Right renal pelvis (tissue), 4 donors: Measurements from ENCODE around the gene SLC9A9. TPM values are rescaled to one million over a fixed set of nuclear protein-coding genes. Genes with fewer than 3 reads are reported as not detected.

ENCODE experiments used
- DNase-seq, 4 donors: peaks; one replicate each; pipeline ENCODE4 v3.0.0-alpha.2; 2013; ENCODE audit warnings: low read depth in 4 of 4, low spot score in 3 of 4, missing footprints in 1 of 4
- polyA plus RNA-seq, 4 donors: library from polyadenylated mRNA; unstranded; fragments of 120-200 nt; gene quantifications; one replicate each; pipeline ENCODE4 v1.2.1, GENCODE V29; 2013; ENCODE audit not compliant: insufficient read length in 4 of 4

The SLC9A9 gene
- polyA plus RNA-seq, 4 donors = 4.9 to 8.0 (median 6.0) TPM

DNA sequence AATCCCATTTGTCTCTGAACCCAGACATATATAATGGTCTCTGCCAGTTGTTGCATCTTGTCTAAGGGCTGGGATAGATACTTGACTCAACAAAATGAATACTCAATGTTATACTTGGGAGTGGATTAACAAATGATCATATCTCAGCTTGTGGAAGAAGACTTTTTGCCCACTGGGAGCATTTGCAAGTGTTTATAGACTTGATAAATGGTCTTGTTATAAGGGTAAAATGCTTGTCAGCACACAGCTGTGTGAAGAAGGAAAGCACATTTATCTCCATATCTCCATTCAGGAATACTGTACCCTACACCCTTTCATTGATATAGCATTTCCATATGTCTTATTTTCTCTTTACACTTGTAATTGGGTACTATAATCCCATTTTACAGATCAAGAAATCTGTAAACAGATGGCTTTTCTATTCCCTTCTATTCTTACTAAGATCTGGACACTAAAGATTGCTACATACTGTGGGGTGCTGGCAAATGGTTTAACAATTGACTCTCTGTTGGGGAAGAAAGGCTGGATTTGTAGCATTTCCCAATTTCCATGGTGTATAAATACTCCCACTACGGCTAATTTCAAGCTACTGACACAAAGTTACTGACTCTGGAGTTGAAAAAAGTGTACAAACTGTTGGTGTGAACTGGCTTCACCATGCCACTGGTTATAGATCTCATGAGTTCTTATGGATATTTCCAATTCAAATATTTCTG, 574.1 kb downstream of the SLC9A9 start:
- no peak for DNase-seq

GRCh38 chr3:143271136-143271535, 577.1 kb downstream of the SLC9A9 start:
- no peak for DNase-seq

DNA sequence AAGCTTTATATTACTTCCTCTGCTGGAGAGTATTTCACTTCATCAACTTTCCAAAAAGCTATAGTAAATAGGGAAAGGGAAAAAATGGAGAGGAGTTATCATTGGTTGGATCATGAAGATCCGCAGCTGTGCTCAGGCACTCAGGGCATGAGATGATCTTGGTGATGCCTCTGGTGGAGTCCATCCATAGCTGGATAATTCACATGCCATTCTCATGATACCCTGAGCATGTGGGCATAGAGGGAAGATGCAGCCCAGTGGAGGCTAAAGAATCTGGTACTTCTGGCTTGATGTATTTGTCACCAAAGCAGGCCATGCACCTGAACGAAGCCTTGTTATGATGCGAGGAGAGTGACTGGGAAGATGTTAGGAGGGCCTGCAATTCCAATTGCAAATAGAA, 578.5 kb downstream of the SLC9A9 start:
- no peak for DNase-seq

DNA sequence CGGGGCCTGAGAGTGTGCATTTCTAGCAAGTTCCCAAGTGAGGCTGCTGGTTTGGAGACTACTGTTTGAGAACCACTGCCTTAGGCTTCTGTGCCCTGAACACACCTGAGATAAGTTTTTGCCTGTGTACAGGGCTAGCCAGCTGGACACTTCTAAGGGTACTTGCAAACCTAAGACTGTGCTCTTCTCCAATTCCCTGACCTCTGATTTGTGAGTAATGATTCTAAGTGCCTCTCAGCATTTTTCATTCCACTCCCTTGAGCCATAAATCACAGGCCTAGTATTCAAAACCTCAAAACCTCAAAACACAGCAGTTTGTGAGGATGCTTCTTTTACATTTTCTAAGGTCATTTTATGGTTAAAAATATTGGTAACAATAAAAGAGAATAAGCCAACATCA, 580.3 kb downstream of the SLC9A9 start:
- DNase-seq = no peak

DNA sequence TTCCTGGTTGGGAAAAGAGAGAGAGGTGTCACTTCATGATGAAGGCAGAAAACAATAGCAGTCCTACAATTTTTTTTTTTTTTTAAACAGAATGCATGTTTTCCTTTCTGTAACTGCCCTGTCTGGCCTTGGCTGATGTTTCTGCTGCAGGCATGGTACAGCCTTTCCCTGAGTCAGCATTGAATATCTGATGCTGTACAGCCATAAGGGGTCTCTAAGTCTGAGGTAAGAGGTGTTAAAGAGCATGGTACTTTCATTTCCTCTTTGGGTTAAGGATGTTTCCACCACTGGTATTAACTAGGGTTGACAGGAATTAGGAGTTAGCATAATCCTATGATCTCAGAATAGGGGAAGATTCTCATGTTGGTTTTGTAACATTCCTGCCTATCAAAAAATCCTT, 581.3 kb downstream of the SLC9A9 start:
- no peak for DNase-seq

DNA sequence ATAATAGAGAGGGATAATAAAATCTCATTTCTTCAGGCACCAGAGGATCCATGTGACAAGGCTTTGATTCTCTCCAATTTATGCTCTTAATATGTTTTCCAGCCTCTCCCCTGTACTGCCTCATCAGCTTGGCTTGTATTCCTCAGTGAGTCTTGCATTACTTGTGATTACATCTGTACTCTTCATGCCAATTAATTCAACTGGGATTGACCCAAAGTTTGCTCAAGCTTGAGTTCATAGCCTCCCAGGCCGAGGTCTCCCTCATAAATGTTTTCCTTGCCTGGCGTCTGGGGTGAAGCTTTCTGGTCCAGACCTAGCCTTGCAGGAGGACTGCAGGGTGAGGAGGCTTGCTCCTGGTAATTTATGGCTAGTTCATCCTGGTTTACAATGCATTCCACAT, 581.8 kb downstream of the SLC9A9 start:
- no peak for DNase-seq

DNA sequence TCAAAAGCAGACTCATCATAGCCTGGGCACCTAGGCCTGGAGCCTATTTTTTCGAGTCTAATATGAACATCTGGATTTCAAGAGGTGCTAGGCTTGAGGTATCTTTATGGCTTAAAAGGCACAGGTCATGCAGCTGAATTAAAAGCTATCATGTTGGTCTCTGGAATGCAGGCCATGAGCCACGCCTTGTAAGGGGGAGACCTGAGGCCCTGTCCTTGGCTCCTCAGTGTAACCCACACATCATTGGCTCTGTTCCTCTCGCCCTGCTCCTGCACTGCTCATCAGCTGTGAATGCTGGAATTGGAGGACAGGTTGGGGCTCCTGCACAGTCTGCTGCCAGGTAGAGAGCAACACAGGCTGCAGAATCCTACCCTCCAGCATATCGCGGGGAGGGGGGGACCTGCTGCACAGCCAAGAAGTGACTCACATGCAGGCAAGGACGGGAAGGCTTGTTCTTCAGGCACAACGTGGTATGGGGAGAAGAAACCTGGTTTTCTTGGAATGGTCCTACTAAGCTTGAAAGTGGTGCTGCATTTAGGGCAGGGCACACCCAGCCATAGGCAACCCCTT, 582.7 kb downstream of the SLC9A9 start:
- no peak for DNase-seq

GRCh38 chr3:143263852-143264513, 584.3 kb downstream of the SLC9A9 start:
- DNase-seq = no peak

- no peak for DNase-seq
Observed at GRCh38 chr3:143261848-143262247, 586.4 kb downstream of the SLC9A9 start.

GRCh38 chr3:143258692-143259091, 589.6 kb downstream of the SLC9A9 start:
- DNase-seq = no peak

GRCh38 chr3:143256416-143256815, 591.9 kb downstream of the SLC9A9 start:
- DNase-seq = no peak

GRCh38 chr3:143255739-143256138, 592.5 kb downstream of the SLC9A9 start:
- no peak for DNase-seq

DNA sequence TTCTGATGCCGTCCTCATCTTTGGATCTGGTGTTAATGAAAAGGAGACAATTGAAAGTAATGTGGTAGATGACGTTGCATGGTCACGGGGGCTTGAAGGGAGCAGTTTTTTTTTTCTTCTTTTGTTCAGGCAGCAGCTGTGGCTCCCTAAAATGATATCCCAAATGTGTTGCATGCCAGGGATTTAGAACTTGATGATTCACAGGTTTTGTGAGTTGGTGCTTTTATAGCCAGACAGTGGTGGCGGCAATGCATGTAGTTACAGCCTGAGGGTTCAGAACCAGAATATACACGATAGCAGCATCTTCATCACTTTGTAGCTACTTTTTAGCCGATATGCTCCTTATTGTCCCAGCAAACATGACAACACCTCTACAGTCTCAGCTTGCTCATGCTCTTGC, 595.3 kb downstream of the SLC9A9 start:
- DNase-seq = no peak

DNA sequence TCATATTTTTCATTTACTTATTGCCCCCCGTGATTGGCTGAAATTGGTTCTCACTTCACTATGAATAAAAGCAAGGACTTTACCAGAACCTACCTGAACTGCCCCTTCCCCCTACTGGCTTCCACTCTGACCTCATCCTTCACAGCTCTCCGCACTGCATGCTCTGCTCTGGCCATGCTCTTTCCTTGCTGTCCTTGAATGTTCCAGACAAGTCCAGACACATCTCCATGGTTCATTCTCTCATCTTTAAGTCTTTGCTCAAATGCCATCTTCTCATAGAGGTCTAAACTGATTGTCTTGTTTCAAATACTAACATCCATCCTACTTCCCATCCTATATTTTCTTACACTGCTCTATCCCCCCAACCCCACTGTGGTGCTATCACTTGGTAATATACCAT, 599.3 kb downstream of the SLC9A9 start:
- no peak for DNase-seq

DNA sequence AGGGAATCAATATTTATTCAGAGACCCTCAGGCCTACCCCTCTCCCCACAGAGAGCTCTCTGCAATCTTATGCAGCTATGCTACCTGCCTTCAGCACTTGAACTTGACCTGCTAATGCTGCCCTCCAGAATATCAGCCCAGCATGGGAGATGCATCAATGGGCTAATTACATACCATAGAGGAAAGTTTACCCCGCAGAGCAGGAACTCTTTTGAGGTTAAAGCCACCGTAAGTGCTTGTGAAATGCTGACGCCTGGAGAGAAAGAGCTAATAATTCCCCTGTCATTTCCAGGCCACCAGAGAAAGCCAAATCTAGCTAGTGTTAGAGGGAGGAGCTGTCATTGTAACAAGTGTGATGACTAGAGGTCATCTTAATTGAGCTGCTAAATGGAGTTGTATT, 601.2 kb downstream of the SLC9A9 start:
- no peak for DNase-seq

GRCh38 chr3:143245692-143246091, 602.6 kb downstream of the SLC9A9 start:
- no peak for DNase-seq

DNA sequence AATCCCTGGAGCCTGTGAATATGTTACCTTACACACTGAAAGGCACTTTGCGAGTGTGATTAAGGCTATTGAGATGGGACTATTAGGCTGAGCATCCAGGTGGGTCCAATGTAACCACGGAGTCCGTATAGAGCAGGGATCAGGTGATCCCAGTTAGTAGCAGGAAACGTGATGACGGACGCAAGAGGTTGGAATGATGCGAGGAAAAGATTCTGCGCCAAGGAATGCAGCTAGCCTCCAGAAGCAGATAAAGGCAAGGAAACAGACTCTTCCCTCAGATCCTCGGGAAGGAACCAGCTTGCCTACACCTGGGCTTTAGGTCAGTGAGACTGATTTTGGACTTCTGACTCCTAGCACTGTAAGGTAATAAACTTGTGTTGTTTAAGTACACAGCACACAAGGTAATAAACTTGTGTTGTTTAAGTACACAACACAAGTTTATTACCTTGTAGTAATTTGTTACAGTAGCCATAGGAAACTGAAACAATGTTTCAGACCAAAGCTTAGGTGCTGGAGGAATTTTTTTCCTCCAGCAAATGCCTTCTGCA, 603.7 kb downstream of the SLC9A9 start:
- no peak for DNase-seq

DNA sequence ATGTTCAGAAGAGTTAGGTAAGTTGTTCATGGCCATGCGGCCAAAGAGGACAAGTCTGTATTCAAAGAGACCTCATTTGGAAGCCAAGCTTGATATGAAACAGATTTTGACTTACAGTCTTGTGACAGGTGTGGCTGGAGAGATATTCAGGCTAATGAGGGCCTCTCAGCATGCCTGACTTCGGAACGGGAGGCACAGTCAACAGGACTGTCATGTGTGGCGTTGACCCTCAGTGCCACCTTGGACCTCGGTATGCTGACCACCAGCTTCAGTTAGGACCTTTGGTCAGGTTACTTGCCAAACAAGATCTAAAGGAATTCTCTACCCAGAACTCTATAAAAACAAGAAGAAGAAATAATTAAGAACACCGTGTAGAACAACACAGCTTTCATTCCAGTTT, 604.6 kb downstream of the SLC9A9 start:
- DNase-seq = no peak

GRCh38 chr3:143242691-143243090, 605.6 kb downstream of the SLC9A9 start:
- DNase-seq = no peak

DNA sequence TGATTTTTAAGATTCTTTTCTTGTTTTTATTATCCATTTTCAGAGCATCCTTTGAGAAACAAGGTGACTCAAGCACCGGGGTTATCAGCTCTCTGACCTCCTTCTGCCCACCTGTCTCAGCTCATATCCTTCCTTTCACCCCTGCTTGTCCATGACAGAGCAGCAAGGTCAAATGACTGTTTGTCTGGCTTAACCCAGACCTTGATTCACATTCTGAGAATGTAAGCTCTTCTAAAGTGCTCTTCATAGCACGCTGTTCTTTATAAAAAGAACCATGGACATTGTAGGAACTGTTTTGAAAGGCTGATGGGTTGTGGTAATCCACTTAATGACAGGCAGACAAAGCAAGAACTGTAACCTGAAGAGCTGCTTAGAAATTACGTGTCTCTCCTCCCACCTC, 606.2 kb downstream of the SLC9A9 start:
- no peak for DNase-seq

DNA sequence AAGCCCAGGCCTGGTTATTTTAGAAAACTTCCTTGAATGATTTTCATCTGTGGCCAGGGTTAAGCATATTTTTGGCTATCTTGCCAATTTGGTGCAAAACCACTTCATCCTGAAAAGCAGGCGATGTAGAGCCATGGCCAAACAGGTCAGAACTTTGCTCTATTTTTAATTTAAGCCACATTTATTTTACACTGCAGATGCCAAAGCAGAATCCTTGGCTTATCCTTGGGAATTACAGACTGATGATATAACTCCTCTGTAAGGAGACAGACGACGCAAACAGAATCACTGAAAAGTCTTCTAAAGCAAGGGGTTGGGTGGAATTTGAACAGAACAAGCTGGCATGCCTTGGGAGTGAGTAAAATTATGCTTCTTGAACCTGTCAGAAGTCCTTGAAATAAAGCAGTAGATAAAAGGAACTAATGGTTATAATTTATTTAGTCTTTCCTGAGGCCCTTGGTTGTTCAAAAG, 606.8 kb downstream of the SLC9A9 start:
- DNase-seq = no peak

DNA sequence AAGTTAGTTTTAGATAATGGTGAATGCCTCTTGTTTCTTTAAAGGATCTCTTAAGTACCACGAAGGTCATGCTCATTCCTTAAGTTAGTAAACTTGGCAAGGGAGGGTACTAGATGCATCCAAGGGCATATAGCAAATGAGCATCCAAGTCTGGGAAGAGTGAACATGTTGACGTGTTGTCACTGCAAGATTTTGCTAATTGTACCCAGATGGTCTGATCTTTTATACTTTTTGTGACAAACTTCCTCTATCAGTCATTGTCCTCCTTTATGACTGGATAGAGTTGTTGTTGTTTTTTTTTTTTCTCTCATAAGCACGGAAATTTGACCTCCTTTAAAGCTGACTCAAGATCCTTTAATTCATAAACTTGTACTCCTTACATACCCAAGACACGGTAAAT, 607.4 kb downstream of the SLC9A9 start:
- no peak for DNase-seq
